PC-9 (cell line): ENCODE results near the gene NEK9. TPM values are rescaled to one million over a fixed set of nuclear protein-coding genes. Genes with fewer than 3 reads are reported as not detected.
"Not testable (repeated sequence)": the region's sequence is repeated elsewhere in the genome, so short reads cannot be mapped to it uniquely, and the experiment has no call there.

ENCODE experiments used
- BruUV-seq: library from RNA; stranded (reverse); fragments of 400-500 nt; replicated peaks from 2 replicates; lab custom pipeline; 2021; lab: Mats Ljungman, UMichigan
- CTCF ChIA-PET: fragments of 300-600 bp; sonication (Branson Sonifier 250); formaldehyde crosslinking; loops from one replicate; lab custom pipeline; 2022; ENCODE audit warnings: antibody characterized with exemption; lab: Charles Lee
- POLR2A ChIA-PET: fragments of 300-600 bp; sonication (Branson Sonifier 250); formaldehyde crosslinking; loops from one replicate; lab custom pipeline; 2022; ENCODE audit warnings: antibody characterized with exemption; ENCODE audit not compliant: unreplicated experiment; lab: Charles Lee
- DNase-seq, 2 experiments: peaks; one replicate each; pipeline versions ENCODE4 v3.0.0 to v3.0.0-alpha.2; 2015 to 2022; ENCODE audit warnings: mixed read lengths in 1 of 2
- H2AFZ ChIP-seq: fragments of 200-600 bp; sonication (generic); 2 replicates; pipeline ENCODE4 v1.8.1; 2017; ENCODE audit warnings: antibody characterized with exemption
- H3F3A ChIP-seq: fragments of 200-600 bp; sonication (generic); 2 replicates; pipeline ENCODE4 v1.8.1; 2017; ENCODE audit warnings: antibody characterized with exemption, mild to moderate bottlenecking, low read depth; ENCODE audit not compliant: insufficient read depth
- H3K27ac ChIP-seq: fragments of 200-600 bp; sonication (generic); 2 replicates; pipeline ENCODE4 v1.6.1; 2016; ENCODE audit warnings: mixed run types
- H3K27me3 ChIP-seq: fragments of 200-600 bp; sonication (generic); 2 replicates; pipeline ENCODE4 v1.6.1; 2016; ENCODE audit warnings: low read depth, mixed run types; ENCODE audit not compliant: insufficient read depth
- H3K36me3 ChIP-seq: fragments of 200-600 bp; sonication (generic); 2 replicates; pipeline ENCODE4 v1.6.1; 2016; ENCODE audit warnings: low read depth, mixed run types
- H3K4me1 ChIP-seq: fragments of 200-600 bp; sonication (generic); replicated peaks from 2 replicates; pipeline ENCODE4 v1.6.1; 2016; ENCODE audit warnings: mixed run types; ENCODE audit not compliant: insufficient read depth
- H3K4me2 ChIP-seq: fragments of 200-600 bp; sonication (generic); 2 replicates; pipeline ENCODE4 v1.6.1; 2017; ENCODE audit warnings: mixed run types
- H3K4me3 ChIP-seq: fragments of 200-600 bp; sonication (generic); 2 replicates; pipeline ENCODE4 v1.6.1; 2016; ENCODE audit warnings: mixed run types
- H3K79me2 ChIP-seq: fragments of 200-600 bp; sonication (generic); 2 replicates; pipeline ENCODE4 v1.6.1; 2017; ENCODE audit warnings: low read depth, mixed run types
- H3K9me2 ChIP-seq: fragments of 200-600 bp; sonication (generic); 2 replicates; pipeline ENCODE4 v1.8.1; 2017; ENCODE audit warnings: mild to moderate bottlenecking; ENCODE audit not compliant: insufficient read depth
- H3K9me3 ChIP-seq: fragments of 200-600 bp; sonication (generic); 2 replicates; pipeline ENCODE4 v1.8.1; 2016; ENCODE audit warnings: low read depth; ENCODE audit not compliant: insufficient read depth
- H4K20me1 ChIP-seq: fragments of 200-600 bp; sonication (generic); 2 replicates; pipeline ENCODE4 v1.8.1; 2017; ENCODE audit not compliant: insufficient read depth
- CTCF ChIP-seq: fragments of 200-600 bp; sonication (generic); conservative IDR thresholded peaks from 2 replicates; pipeline ENCODE4 v1.6.1; 2017; ENCODE audit warnings: mixed run types, antibody characterized with exemption, mild to moderate bottlenecking, moderate library complexity
- EZH2 ChIP-seq: fragments of 200-600 bp; sonication (generic); IDR thresholded peaks from 2 replicates; pipeline ENCODE4 v1.8.0; 2017; ENCODE audit warnings: antibody characterized with exemption, low read depth
- intact Hi-C: fragments of 100-400 bp; cut with micrococcal nuclease; formaldehyde crosslinking; loops from one replicate; pipeline ENCODE4 v1.10.0; 2022; ENCODE audit not compliant: unreplicated experiment
- total RNA-seq: library from RNA; stranded (reverse); gene quantifications from 2 replicates; pipeline ENCODE4 v1.2.3, GENCODE V29; 2021

Gene NEK9
- total RNA-seq, 1 experiment from 2014 or later: 170 TPM

DNA sequence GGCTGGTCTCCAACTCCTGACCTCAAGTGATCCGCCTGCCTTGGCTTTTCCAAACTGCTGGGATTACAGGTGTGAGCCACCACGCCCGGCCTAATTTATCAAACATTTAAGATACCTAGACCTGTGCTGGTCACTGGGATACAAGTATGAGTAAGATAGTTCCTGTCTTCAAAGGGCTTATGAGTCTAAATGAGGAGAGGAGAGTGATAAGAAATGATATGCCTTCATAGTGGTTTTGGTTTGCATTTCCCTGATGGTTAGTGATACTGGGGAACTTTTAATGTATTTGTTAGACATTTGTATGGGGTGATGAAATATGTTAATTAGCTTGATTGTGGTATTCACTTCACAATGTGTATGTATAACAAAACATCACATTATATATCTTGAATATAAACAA lies 28.3 kb upstream of the NEK9 start:
- TF ChIP-seq CTCF: no peak
- no peak for TF ChIP-seq EZH2
- peaks cover 19% of the 10 kb centered on the region for H3K4me1 ChIP-seq
- DNase-seq: no peak
- H3K9me3 ChIP-seq: no peaks in the 10 kb centered on the region
- intact Hi-C loops: loop anchor here (5.0 kb wide), 1 partner anchor 77 kb away; no protein-coding TSS in a partner anchor
- H4K20me1 ChIP-seq: peaks cover 71% of the 10 kb centered on the region
- H3K27me3 ChIP-seq: no peaks in the 10 kb centered on the region
- POLR2A ChIA-PET: no interaction called here
- BruUV-seq: no TSS peak
- H3K27ac ChIP-seq: no peak overlapping the region
- H3K36me3 ChIP-seq: peaks cover 37% of the 10 kb centered on the region
- no peak overlapping the region for H2AFZ ChIP-seq
- H3K9me2 ChIP-seq: no peaks in the 10 kb centered on the region
- H3F3A ChIP-seq: peaks cover 29% of the 10 kb centered on the region; the same call in 1 of the 2 replicates
- CTCF ChIA-PET: interaction anchor here (0.6 to 0.7 kb wide), 2 partner anchors 27 to 141 kb away, joined by 3 to 17 read pairs; no protein-coding TSS in a partner anchor
- H3K79me2 ChIP-seq: peaks cover 94% of the 10 kb centered on the region
- no peak overlapping the region for H3K4me3 ChIP-seq
- H3K4me2 ChIP-seq: no peak overlapping the region

- Histone ChIP-seq H3K9me3 (no peaks in the 10 kb centered on the region), H3K9me2 (no peaks in the 10 kb centered on the region), H3K4me2 (no peak overlapping the region), H3K79me2 (peaks cover 92% of the 10 kb centered on the region), H2AFZ (no peak overlapping the region), H3F3A (peaks cover 26% of the 10 kb centered on the region; the same call in 1 of the 2 replicates), H3K4me3 (no peak overlapping the region), H4K20me1 (peaks cover 68% of the 10 kb centered on the region), H3K4me1 (peaks cover 10% of the 10 kb centered on the region; the same call in 1 of the 2 replicates), H3K36me3 (peaks cover 47% of the 10 kb centered on the region), H3K27ac (no peak overlapping the region), H3K27me3 (no peaks in the 10 kb centered on the region)
- ChIA-PET CTCF (interaction anchor here (0.6 to 1.4 kb wide), 5 partner anchors 21 to 286 kb away, joined by 3 to 21 read pairs (median 4); no protein-coding TSS in a partner anchor), POLR2A (interaction anchor here (0.6 kb wide), 2 partner anchors 31 to 106 kb away, joined by 3 read pairs; no protein-coding TSS in a partner anchor)
- TF ChIP-seq EZH2 (no peak), CTCF (no peak)
- intact Hi-C loops: no loop called here
- DNase-seq: no peak
- no TSS peak for BruUV-seq
These were observed 26.4 kb upstream of the NEK9 start for GRCh38 chr14:75153295-75153694.

DNA sequence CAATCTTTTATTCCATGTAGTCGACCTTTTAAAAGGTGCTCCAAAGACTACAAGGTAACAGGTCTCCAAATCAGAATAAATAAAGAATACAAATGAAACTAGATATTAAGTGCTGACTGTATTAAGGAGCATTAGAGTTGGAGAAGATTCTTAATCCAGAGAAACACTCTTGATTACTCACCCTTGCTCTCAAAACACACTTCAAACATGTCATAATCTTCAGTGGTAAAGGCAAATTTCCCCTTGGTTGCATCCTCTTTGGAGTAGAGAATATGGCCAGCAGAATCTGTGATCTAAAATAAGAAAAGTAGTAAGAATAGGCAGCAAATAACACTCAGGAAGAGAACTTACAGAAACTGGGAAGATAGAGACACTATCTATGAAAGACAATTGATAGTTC lies 25.0 kb upstream of the NEK9 start:
- no peak overlapping the region for H3K4me3 ChIP-seq
- H3K9me2 ChIP-seq: no peaks in the 10 kb centered on the region
- no peak for TF ChIP-seq EZH2
- TF ChIP-seq CTCF: no peak
- peaks cover 55% of the 10 kb centered on the region for H3K36me3 ChIP-seq
- peaks cover 59% of the 10 kb centered on the region for H4K20me1 ChIP-seq
- no peak overlapping the region for H3K4me2 ChIP-seq
- peaks cover 14% of the 10 kb centered on the region; the same call in 1 of the 2 replicates for H3F3A ChIP-seq
- no TSS peak for BruUV-seq
- ChIA-PET POLR2A (no interaction called here), CTCF (interaction anchor here (0.7 kb wide), 1 partner anchor 13 kb away, joined by 7 read pairs; no protein-coding TSS in a partner anchor)
- H3K4me1 ChIP-seq: peaks cover 3% of the 10 kb centered on the region; the same call in 1 of the 2 replicates
- H3K79me2 ChIP-seq: peaks cover 88% of the 10 kb centered on the region
- intact Hi-C loops: no loop called here
- H3K27ac ChIP-seq: no peak overlapping the region
- H2AFZ ChIP-seq: no peak overlapping the region
- DNase-seq: no peak
- no peaks in the 10 kb centered on the region for H3K27me3 ChIP-seq
- H3K9me3 ChIP-seq: no peaks in the 10 kb centered on the region

DNA sequence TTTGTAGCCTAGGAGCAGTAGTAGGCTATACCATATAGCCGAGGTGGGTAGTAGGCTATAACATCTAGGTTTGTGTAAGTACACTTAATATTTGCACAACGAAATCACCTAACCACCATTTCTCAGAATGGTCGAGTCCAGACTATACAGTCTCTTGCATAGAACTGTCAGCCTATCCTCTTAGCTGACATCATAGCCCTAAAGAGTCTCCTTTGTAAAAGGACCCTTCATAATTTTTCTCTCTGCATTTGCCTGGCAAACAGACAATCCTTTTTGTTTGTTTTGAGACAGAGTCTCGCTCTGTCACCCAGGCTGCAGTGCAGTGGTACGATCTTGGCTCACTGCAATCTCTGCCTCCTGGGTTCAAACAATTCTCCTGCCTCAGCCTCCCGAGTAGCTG lies 23.8 kb upstream of the NEK9 start:
- H3K4me1 ChIP-seq, BruUV-seq, H3K9me2 ChIP-seq, H3K9me3 ChIP-seq, intact Hi-C loops, DNase-seq, H3K27ac ChIP-seq, H3K27me3 ChIP-seq, H2AFZ ChIP-seq, CTCF ChIA-PET, H3K4me2 ChIP-seq, H3K4me3 ChIP-seq: not testable (repeated sequence)
- POLR2A ChIA-PET: interaction anchor here (0.6 kb wide), 1 partner anchor 13 kb away, joined by 14 read pairs; no protein-coding TSS in a partner anchor
- peaks cover 18% of the 10 kb centered on the region for H3F3A ChIP-seq
- peaks cover 55% of the 10 kb centered on the region for H4K20me1 ChIP-seq
- peaks cover 86% of the 10 kb centered on the region for H3K79me2 ChIP-seq
- peaks cover 65% of the 10 kb centered on the region for H3K36me3 ChIP-seq
